GM12891 (cell line): ENCODE results near the gene ZNF254.

Experiments
- PAX5 ChIP-seq: IDR thresholded peaks from 2 replicates; pipeline ENCODE4 v1.6.1; 2011; ENCODE audit warnings: low read length, moderate library complexity, mild to moderate bottlenecking; ENCODE audit not compliant: insufficient read depth, severe bottlenecking
- POLR2A ChIP-seq: IDR thresholded peaks from 2 replicates; pipeline ENCODE4 v1.6.1; 2011; ENCODE audit warnings: low read depth, low read length, control low read depth
- POLR2AphosphoS5 ChIP-seq: IDR thresholded peaks from 2 replicates; pipeline ENCODE4 v1.6.1; 2011; ENCODE audit warnings: low read depth, low read length, control low read depth
- POU2F2 ChIP-seq: IDR thresholded peaks from 2 replicates; pipeline ENCODE4 v1.6.1; 2011; ENCODE audit warnings: low read depth, mild to moderate bottlenecking, control low read depth, low read length, moderate library complexity
- SPI1 ChIP-seq: IDR thresholded peaks from 2 replicates; pipeline ENCODE4 v1.6.1; 2011; ENCODE audit warnings: low read depth, low read length, control low read depth
- TAF1 ChIP-seq: IDR thresholded peaks from 2 replicates; pipeline ENCODE4 v1.6.1; 2011; ENCODE audit warnings: low read depth, low read length, control low read depth

DNA sequence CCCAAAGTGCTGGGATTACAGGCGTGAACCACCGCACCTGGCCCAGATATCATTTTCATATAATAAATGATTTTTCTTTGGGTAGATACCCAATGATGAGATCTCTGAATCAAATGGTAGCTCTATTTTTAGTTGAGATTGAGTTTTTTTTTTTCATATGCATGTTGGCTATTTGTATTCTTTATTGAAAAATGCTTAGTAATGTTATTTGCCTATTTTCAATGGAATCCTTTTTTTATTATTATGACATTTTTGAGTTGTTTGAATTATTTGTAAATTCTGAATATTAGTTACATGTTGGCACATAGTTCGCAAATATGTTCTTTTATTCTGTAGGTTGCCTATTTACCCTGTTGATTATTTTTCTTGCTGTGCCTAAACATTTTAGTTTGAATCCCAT is 55.8 kb downstream of the ZNF254 start:
- TF ChIP-seq TAF1 (no peak), POLR2AphosphoS5 (no peak), POLR2A (no peak), POU2F2 (no peak), PAX5 (no peak), SPI1 (no peak)
